ENCODE results near the gene VEZF1.

DNA sequence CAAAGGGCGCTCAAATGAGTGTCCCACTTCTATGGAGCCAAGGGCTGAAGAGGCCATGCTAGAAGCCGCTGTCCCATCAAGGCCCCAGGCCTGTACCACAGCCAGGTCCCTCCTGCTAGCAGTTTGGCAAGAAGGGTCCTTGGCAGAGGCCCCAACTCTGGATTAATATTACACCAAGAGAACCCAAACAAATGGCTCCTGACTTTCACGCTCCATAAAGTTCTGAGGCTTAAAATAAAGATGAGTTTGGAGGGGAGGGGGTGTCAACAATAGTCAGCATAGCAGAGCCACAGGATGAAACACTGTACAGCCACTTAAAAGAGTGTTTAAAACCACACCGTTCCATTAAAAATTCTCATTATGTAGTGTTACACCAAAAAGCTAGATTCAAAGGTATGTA, 63.4 kb downstream of the VEZF1 start:
- no peak for TF ChIP-seq EZH2 (IDR thresholded peaks at IDR 0.05; ENCODE audit: borderline replicate concordance, low read depth, low read length, poor library complexity, severe bottlenecking)
- TF ChIP-seq, protein P1, sequence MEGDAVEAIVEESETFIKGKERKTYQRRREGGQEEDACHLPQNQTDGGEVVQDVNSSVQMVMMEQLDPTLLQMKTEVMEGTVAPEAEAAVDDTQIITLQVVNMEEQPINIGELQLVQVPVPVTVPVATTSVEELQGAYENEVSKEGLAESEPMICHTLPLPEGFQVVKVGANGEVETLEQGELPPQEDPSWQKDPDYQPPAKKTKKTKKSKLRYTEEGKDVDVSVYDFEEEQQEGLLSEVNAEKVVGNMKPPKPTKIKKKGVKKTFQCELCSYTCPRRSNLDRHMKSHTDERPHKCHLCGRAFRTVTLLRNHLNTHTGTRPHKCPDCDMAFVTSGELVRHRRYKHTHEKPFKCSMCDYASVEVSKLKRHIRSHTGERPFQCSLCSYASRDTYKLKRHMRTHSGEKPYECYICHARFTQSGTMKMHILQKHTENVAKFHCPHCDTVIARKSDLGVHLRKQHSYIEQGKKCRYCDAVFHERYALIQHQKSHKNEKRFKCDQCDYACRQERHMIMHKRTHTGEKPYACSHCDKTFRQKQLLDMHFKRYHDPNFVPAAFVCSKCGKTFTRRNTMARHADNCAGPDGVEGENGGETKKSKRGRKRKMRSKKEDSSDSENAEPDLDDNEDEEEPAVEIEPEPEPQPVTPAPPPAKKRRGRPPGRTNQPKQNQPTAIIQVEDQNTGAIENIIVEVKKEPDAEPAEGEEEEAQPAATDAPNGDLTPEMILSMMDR (conservative IDR thresholded peaks at IDR 0.05; ENCODE audit: low read depth, low read length) = no peak

Measured in A673 (cell line).